Measurements from ENCODE around the gene LMF1.

Gene LMF1

DNA sequence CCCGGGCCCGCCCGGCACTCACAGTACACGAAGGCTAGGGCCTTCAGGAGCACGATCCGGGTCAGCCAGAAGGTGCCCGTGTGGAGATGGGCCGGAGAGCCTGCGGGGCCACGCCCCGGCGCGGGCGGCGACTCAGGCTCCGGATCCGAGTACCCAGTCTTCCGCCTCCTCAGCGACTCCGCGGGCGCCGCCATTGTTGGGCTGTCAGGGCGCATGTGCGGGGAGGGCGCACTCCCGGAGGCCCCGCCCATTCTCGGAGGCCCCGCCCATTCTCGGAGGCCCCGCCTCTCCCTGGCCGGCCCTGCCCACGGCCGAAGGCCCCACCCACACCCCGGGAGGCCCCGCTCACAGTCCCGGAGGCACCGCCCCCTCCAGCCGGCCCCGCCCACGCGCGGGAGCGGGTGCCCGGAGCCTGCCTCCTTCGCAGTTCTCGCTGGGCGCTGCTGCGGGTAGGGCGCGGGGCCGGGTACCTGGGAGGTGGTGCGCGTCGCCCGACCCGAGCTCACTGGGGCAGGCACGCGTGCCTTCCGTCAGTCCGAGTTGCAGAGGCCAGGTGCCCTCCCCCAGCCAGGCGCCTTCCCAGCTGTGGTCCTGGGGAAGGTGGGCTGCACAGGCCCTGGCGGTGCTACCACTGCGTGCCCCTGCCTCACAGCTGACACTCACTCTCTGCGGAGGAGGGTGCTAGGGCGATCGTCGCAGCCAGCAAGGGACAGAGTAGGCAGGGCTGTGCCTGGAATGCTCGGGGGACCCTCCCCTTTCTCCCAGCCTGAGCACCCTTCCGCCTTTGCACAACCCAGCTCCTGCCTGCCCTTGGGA lies at the start of gene LMF1:
Gene LMF1, minus strand, starts transcription at position 219 of the 816 bp plus-strand sequence. Its CDS starts 4 bp downstream, at position 215.
- peak; percentile 94 to 98 for DNase-seq

DNA sequence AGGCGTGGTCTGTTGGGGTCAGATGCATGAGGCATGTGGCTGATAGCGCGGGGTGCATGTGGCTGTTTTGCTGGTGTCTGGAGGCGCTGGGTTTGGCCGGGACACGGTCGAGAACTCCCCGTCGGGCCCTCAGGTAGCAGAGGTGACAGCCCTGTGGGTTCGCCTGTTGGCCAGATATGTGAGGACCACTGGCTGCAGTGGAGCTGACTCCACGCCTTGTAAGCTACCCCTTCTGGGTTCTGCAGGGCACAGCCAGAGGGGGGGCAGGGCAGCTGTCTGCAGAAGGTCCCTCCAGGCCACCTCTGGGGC lies 49.3 kb upstream of the LMF1 start:
- DNase-seq, result no peak

DNA sequence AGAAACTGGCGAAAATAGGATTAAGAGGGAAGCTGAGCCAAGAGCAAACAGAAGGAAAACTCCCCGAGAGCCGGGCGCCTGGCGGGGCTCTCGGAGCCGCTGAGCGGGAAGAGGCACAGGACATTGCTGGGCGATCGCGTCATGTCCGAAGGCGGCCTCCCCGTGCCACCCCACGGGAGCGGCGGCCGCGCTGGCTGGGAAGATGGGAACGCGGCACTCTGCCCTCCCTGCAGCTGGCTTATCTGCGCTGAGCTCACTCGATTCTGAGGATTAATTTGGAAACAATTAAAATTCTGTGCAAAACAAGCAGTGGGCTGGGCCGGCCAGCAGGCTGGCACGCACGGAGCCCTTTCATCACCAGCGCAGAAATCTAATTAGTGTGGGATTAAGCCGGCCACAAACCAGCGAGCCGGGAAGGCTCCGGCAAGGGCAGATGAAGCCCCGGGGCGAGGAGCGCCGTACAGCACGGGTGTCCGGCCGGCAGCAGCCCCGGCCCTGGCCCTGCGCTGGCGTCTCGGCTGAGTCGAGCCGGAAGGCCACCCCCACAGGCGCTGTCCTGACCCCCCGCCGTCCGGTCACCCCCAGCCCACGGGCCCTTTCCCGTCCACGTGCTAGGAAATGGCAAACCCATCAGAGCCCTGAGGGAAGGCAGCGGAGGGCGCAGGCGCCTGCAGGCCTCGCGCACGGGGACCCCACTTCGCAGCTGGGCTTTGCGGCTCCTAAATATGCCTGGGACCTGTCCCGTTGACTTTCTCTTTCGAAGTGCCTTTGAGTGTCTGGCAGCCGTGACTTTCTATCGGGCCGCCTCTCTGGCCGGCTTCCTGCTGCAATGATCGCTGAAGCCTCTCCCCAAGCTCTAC lies 48.7 kb upstream of the LMF1 start:
- DNase-seq, result no peak

DNA sequence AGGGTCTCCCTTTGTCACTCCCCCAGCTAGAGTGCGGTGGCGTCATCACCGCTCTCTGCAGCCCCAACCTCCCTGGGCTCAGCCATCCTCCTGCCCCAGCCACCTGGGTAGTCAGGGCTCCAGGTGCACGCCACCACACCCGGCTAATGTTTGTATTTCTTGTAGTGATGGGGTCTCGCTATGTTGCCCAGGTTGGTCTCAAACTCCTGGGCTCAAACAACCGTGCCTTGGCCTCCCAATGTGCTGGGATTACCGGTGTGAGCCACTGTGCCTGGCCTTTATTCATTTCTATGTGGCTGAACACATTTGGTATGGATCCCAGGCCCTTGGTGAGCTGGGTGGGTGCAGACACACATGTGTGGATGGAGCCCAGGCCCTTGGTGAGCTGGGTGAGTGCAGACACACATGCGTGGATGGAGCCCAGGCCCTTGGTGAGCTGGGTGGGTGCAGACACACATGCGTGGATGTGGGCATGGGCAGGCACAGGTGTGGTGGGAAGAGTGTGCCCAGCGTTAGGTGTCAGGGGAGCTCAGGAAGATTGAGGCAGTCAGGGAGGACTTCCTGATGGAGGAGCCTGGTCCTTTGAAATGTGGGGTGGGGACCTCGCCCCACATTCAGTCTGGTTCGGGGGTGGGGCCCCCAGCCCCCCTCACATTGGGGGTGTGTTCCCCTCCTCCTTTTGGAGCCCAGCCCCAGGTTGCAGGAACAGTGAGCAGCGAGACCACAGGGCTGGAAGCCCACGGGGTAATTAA lies 47.8 kb upstream of the LMF1 start:
- no peak for DNase-seq

DNA sequence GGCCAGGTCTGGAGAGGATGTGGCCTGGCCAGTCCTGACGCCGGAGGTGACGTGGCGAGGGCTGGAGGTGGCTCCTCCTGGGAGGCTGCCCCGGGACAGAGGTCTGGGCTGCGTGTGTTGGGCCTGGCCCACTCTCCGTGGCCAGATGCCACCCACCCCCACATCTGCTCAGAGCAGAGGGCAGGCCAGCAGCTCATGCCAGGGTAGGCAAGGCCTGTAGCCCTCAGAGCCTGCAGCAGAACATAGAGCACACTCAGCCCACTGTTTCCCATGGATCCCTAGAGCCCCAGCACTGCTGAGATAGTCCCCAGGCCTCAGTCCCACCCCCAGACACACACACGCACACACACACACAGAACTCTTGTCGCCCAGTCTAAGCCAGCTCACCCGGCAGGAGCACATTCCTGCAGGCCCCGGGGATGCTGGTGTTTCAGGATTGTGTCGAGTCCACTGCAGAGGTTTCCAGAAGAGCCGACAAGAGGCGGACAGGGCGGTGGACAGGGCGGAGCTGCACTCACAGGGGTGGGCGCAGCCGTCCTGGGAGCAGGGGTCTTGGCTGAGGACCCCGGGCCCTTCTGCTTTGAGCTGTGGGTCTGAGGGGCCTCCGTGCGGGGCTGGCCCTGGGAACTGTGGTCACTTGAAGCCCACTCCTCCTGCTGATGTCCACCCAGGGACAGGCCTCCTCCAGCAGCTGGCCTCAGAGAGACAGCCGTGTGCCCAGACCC lies 44.1 kb upstream of the LMF1 start:
- no peak for DNase-seq

DNA sequence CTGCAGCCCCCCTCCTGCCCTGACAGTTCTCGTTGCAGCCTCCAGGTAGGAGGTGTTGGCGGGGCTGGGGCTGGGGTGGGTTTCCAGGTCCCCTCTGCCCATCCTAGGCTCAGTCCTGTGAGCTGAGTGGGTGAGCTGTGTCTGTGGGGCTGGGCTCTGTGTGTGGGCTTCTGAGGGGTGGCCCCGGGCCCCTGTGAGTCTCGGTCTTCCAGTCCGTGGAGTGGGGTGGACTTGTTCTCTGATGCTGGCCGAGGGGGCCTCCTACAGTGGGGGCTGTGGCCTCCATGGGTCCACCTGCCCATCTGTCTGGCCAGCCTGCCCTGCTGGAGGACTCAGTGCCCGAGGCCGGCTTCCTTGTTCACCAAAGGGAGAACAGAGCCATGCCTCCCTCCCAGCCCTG lies 43.4 kb upstream of the LMF1 start:
- no peak for DNase-seq

DNA sequence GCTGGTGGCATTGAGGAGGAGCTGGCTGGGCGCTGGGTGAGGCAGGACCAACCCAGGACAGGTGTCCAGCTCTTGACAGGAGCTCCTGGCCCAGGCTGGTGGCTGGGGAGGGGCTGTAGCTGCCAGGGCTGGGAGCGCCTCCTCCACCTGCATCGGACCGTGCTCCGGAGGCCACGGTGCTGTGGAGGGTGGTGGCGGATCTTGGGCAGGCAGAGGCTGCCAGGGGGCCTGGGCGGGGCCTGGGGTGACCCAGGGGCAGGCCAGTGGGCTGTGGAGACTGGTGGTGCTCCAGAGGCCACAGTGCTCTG lies 42.8 kb upstream of the LMF1 start:
- DNase-seq, result no peak

DNA sequence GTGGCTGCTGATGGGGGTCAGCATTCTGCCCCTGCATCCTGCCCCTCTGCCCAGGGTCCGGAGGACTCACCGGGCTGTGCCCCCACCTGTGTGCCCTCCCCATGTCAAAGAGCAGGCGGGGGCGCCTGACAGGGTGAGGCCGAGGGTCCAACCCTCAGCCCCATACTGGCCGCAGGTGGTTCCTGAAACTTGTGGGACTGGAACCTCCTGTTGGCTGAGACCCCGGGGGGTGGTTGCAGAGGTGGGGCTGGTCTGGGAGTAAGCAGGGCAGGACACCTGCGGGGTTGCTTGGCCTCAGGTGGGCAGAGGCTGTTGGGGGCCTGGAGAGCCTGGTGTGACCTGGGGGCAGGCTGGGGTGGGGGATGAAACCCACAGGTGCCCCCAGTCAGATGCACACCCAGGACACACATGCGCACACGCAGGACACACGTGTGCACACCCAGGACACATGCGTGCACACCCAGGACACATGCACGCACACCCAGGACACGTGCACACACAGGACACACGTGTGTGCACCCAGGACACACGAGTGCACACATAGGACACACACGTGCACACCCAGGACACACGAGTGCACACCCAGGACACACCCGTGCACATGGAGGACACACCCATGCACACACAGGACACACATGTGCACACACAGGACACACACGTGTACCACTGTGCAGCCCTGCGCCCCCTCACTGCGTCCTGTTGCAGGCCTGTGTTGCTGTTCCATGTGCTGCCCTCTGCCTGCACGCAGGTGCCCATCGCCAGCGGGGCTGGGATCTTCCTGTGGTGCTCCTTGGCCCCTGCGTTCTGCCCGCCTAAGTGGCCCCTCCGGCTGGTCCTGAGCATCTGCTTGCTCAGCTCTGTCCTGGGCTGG lies 42.2 kb upstream of the LMF1 start:
- no peak for DNase-seq

DNA sequence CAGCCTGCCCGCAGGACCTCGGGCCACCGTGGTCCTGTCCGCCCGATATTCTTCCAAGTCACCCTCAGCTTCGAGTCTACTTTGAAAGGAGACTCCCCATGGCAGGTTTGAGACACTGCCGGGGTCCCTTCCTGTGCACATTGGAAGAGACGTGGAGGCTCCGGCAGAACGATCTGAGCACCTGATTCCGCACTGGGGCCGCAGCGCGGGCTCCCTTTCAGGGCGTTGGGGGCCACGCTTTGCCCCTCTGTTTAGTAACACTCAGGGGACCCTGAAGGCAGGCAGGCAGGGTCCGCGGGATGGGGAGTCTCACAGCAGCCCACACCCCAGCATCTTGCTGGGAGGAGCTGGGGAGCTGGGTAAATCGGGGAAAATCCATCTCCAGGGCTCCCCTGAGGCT lies 41.4 kb upstream of the LMF1 start:
- no peak for DNase-seq

DNA sequence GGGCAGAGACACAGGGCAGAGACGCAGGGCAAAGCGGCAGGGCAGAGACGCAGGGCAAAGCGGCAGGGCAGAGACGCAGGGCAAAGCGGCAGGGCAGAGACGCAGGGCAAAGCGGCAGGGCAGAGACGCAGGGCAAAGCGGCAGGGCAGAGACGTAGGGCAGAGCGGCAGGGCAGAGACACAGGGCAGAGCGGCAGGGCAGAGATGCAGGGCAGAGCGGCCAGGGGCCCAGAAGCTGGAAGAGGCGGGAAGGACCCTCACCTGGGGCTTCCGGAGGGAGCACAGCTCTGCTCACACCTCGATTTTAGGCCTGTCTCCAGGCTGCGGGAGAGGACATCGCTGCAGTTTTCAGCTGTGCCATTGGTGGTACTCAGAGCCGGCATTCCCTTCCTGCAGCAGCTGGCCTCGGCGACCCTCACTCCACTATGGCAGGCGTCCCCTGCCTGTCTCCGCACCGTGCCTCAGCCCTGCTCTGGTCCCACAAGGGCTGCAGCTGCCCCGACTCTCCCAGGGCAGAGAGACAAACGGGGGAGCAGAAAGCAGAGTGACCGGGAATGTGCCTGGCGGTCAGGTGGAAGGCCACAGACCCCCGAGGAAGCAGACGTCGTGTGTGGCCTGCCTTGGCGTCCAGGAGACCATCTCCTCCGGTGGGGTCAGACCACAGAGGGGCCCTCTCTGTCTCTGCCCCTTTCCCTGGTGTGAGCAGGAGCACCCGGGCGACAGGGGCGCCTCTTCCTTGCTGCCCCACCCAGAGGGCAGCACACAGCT lies 40.7 kb upstream of the LMF1 start:
- no peak for DNase-seq

DNA sequence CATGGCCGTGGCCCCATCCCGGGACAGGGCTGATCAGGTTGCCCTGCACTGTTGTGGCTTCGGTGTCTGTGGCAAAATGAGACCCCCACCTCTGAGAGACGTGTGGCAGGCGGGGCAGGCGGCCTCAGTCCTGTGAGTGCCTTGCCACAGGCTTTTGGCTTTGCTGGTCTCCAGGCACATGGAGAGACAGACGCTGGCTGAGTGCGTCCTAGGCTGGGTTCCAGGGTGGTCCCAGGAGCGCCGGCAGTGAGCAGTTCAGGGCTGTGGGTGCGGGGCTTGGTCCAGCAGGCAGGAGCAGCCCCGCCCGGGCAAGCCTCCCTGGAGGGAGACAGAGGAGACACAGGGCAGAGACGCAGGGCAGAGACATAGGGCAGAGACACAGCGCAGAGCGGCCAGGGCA lies 40.0 kb upstream of the LMF1 start:
- DNase-seq, result no peak

DNA sequence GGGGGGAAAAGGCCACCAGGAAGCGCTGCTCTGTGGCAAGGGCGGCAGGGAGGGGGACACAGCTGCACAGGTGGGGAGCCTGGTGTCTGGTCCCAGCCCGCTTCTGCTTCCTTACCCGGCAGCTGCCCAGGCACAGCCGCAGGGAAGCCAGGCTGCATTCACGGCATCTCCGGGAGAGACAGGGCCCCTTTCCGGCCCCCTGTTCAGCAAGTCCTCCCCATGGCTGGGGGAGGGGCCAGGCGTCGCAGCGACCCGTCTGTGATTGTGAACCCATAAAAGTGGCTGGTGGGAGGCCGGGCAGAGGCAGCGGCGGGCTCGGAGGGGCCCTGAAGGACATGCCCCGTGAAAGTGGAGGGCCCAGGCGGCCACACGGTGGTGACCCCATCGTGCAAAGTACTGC lies 39.5 kb upstream of the LMF1 start:
- DNase-seq, result no peak

DNA sequence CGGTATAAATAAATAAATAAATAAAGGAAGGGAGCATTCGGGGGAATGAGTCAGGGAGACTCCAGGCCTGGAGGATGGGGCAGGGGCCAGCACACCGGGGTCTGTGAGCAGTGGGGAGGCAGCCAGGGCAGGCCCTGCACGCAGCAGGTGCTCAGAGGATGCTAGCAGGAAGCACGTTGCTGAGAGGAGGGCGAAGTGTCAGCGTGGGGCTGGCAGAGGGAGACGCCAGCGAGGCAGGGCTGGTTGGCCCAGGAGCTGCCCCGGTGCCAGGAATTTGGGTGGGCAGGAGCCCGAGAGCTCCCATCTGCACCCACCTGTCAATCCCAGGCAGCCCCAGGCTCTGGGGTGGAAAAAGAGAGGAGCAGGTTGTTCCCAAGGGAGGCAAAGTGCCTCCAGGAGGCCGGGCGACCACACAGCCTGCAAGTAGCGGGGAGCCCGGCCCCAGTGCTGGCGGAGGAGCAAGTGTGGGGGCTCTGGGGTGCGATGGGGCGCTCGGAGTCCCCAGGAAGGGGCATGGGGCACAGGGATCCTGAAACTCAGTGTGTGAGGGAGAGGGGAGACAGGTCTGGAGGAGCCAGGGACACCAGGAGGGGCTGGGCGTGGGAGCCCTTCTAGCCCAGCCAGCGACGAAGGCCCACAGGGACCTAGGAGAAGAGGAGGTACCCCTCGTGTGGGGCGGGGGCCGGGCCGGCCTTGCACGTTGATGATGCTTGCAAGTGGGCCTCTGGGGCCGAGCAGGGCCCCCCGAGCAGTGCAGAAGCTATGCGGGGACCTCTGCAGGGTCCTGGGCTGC lies 38.8 kb upstream of the LMF1 start:
- no peak for DNase-seq

DNA sequence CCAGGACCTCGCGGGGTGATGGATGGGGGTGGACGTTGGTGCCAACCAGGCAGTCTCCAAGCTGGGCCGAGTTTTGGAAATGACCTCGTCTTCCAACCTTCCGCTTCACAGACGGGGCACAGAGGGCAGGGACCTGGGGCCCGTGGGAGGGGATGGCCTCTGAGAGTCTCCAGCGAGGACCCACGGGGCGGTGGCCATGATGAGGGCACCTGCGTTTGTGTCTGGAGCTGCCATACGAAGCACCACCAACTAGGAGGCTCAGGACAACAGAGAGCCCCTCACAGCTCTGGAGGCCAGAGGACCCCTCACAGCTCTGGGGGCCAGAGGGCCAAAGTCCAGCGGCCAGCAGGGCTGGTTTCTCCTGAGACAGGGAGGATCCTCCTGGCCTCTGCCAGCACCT lies 37.3 kb upstream of the LMF1 start:
- no peak for DNase-seq

DNA sequence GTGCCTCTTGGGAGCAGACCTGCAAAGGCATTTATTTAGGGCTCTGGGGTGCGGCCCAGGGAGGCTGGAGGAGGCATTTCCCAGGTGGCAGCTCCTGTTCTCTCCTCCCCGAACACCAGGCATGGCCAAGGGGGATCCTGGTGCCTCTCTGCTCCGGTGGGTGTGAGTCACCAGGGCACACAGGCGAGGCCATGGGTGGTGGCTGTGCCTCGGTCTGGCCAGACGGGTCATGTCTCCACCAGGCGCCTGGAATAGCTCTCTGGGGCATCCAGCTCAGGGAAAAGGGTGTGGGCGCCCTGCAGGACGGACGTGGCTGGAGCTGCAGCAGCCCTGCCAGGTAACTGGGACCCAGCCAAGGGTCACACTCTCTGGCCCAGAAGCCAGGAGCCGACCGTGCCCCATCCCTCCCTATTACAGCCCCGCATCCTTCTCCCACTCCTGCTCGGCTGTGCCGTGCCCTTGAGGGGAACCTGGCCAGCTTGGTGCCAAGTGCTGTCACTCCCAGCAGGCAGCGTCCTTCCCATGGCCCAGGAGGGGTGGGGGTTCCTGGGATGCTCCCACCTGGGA lies 36.6 kb upstream of the LMF1 start:
- no peak for DNase-seq

DNA sequence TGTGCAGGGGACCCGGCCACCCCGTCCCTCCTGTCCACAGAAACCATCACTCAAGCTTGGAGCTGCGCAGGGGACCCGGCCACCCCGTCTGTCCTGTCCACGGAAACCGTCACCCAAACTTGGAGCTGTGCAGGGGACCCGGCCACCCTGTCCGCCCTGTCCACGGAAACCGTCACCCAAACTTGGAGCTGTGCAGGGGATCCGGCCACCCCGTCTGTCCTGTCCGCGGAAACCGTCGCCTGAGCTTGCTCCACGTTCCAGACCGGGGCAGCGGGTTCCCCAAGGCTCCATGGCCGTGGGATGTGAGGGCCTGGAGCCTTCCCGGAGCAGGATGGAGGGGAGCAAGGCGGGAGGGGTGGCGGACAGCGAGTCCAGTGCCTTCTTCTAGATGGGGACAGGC lies 36.0 kb upstream of the LMF1 start:
- no peak for DNase-seq

DNA sequence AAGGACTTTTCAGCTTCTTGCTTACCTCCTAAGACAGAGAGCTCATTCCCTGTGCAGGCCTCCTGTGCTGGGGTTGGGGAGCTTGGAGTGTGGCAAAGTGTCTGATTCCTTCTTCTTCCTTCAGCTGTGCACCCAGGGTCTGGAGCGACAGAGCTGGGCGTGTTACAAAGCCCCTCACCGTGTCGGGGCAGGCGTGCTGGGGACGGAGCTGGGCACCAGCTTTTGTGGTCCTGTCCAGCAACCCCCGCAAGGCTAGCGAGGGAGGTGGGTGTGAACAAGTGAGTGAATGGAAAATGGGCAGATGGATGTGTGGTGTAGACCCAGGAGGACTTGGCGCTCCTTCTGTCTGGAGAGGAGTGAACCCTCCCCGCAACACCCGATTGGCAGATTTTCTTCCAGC lies 34.5 kb upstream of the LMF1 start:
- DNase-seq, result no peak

DNA sequence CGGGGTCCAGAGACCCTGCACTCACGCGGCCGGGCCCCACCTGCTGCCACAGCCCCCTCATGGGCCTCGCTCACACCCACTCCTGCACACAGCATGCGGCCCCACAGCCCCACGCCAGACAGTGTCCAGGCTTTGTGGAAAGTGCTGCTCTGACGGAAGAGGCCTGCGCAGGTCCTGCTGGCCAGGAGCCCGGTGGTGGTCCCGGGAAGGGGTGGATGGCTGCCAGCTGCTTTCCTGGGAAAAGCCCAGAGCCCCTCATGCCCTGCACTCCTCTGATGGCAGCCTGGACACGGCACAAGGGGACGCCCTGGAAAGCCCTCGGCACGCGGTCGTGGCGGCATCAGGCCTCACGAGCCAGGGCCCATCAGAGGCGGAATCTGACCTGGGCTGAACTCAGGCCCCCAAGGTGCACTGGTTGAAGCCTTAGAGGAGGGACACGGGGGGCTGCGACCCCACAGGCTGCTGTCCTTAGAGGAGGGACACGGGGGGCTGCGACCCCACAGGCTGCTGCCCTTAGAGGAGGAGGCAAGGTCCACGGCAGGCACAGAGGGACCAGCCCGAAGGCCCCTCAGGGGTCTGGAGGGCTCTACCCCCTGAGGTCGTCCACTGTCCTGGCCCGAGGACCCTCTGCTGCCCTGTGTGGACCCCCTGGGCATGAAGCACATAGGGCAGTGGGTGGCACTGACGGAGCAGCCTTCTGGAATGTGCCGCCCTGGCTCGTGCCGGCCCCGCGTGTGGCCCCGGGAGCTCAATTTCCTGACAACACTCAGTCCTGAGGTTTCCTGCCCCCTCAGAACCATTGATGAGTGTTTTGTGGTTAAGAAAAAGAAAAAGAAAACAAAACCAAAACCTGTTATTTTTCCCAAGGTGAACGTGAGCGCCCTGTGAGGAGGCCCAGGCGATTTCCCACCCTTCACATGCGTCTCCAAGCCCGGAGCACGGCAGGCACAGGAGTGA lies 32.9 kb upstream of the LMF1 start:
- DNase-seq, result peak; percentile 49 to 55

All from stimulated activated CD4-positive, alpha-beta T cell treated with anti-CD3 and anti-CD28 coated beads, Interleukin-4, amount 100 ng/mL, for 4 hours (primary cell).